Loucy (cell line): Measurements from ENCODE around the gene TIPRL.

Source experiments
- H2AFZ ChIP-seq: fragments of 200-600 bp; sonication (generic); 2 replicates; pipeline ENCODE4 v1.6.0; 2016; ENCODE audit warnings: antibody characterized with exemption, mild to moderate bottlenecking, low read length, moderate library complexity
- H3F3A ChIP-seq: fragments of 200-600 bp; 2 replicates; pipeline ENCODE4 v1.6.0; 2016; ENCODE audit warnings: antibody characterized with exemption, low read depth, mild to moderate bottlenecking
- H3K27me3 ChIP-seq: fragments of 200-600 bp; sonication (generic); 2 replicates; pipeline ENCODE4 v1.6.1; 2014; ENCODE audit warnings: low read length, mild to moderate bottlenecking; ENCODE audit not compliant: insufficient read depth, poor library complexity, severe bottlenecking
- H3K36me3 ChIP-seq: fragments of 200-600 bp; sonication (generic); 2 replicates; pipeline ENCODE4 v1.6.1; 2016; ENCODE audit warnings: low read length; ENCODE audit not compliant: insufficient read depth
- H3K4me1 ChIP-seq: fragments of 200-600 bp; sonication (generic); 2 replicates; pipeline ENCODE4 v1.5.1; 2014; ENCODE audit warnings: low read length, mild to moderate bottlenecking; ENCODE audit not compliant: insufficient read depth, poor library complexity, severe bottlenecking
- H3K4me2 ChIP-seq: fragments of 200-600 bp; sonication (generic); 2 replicates; pipeline ENCODE4 v1.6.0; 2014; ENCODE audit warnings: antibody characterized with exemption, low read length, low read depth, mild to moderate bottlenecking; ENCODE audit not compliant: poor library complexity, severe bottlenecking
- H3K4me3 ChIP-seq: fragments of 200-600 bp; sonication (generic); 2 replicates; pipeline ENCODE4 v1.5.1; 2014; ENCODE audit warnings: low read length, mild to moderate bottlenecking, mixed read lengths; ENCODE audit not compliant: poor library complexity, severe bottlenecking
- H3K79me2 ChIP-seq: fragments of 200-600 bp; sonication (generic); 2 replicates; pipeline ENCODE4 v1.6.1; 2014; ENCODE audit warnings: low read length; ENCODE audit not compliant: insufficient read depth
- H3K9ac ChIP-seq: fragments of 200-600 bp; sonication (generic); 2 replicates; pipeline ENCODE4 v1.6.0; 2014; ENCODE audit warnings: mild to moderate bottlenecking, low read depth, low read length, moderate library complexity; ENCODE audit not compliant: poor library complexity, severe bottlenecking
- H3K9me2 ChIP-seq: fragments of 200-600 bp; sonication (generic); replicated peaks from 2 replicates; pipeline ENCODE4 v1.6.1; 2016; ENCODE audit warnings: low read depth, low read length, mixed read lengths
- H3K9me3 ChIP-seq: fragments of 200-600 bp; sonication (generic); 2 replicates; pipeline ENCODE4 v1.6.1; 2014; ENCODE audit warnings: mild to moderate bottlenecking, antibody characterized with exemption, low read length, low read depth; ENCODE audit not compliant: insufficient read depth
- H4K20me1 ChIP-seq: fragments of 200-600 bp; sonication (generic); 2 replicates; pipeline ENCODE4 v1.6.0; 2014; ENCODE audit warnings: antibody characterized with exemption, low read length, mild to moderate bottlenecking; ENCODE audit not compliant: insufficient read depth, poor library complexity, severe bottlenecking
- CTCF ChIP-seq: fragments of 200-600 bp; sonication (generic); conservative IDR thresholded peaks from 2 replicates; pipeline ENCODE4 v1.5.1; 2014; ENCODE audit warnings: mild to moderate bottlenecking, antibody characterized with exemption, low read length
- EZH2phosphoT487 ChIP-seq: fragments of 200-600 bp; IDR thresholded peaks from 2 replicates; pipeline ENCODE4 v1.6.1; 2018; ENCODE audit warnings: antibody characterized with exemption, mild to moderate bottlenecking, moderate library complexity, borderline replicate concordance

The TIPRL gene

GRCh38 chr1:168146160-168146539, 32.6 kb upstream of the TIPRL start:
- no peak overlapping the region for H3K4me2 ChIP-seq
- no peaks in the 10 kb centered on the region for H3K4me1 ChIP-seq
- TF ChIP-seq CTCF (no peak), EZH2phosphoT487 (no peak)
- no peaks in the 10 kb centered on the region for H3K9me2 ChIP-seq
- H3K36me3 ChIP-seq, result no peaks in the 10 kb centered on the region
- H2AFZ ChIP-seq, result no peak overlapping the region
- H3K79me2 ChIP-seq, result no peaks in the 10 kb centered on the region
- no peak overlapping the region for H3K4me3 ChIP-seq
- H4K20me1 ChIP-seq, result no peaks in the 10 kb centered on the region
- no peaks in the 10 kb centered on the region for H3K9me3 ChIP-seq
- no peak overlapping the region for H3K9ac ChIP-seq
- no peaks in the 10 kb centered on the region for H3F3A ChIP-seq
- no peaks in the 10 kb centered on the region for H3K27me3 ChIP-seq

GRCh38 chr1:168146626-168147025, 32.1 kb upstream of the TIPRL start:
- H4K20me1 ChIP-seq, result no peaks in the 10 kb centered on the region
- H3K9me2 ChIP-seq, result no peaks in the 10 kb centered on the region
- H3F3A ChIP-seq, result no peaks in the 10 kb centered on the region
- no peak overlapping the region for H3K4me2 ChIP-seq
- H3K4me3 ChIP-seq, result no peak overlapping the region
- no peaks in the 10 kb centered on the region for H3K79me2 ChIP-seq
- peaks cover 5% of the 10 kb centered on the region for H3K4me1 ChIP-seq
- H3K9me3 ChIP-seq, result no peaks in the 10 kb centered on the region
- TF ChIP-seq CTCF, result no peak
- TF ChIP-seq EZH2phosphoT487, result no peak
- H2AFZ ChIP-seq, result no peak overlapping the region
- H3K9ac ChIP-seq, result no peak overlapping the region
- no peaks in the 10 kb centered on the region for H3K27me3 ChIP-seq
- no peaks in the 10 kb centered on the region for H3K36me3 ChIP-seq

- Histone ChIP-seq H3K4me1 (peaks cover 11% of the 10 kb centered on the region), H3K27me3 (no peaks in the 10 kb centered on the region), H2AFZ (no peak overlapping the region), H3K9ac (no peak overlapping the region), H4K20me1 (no peaks in the 10 kb centered on the region), H3K9me3 (no peaks in the 10 kb centered on the region), H3K4me3 (no peak overlapping the region), H3K36me3 (no peaks in the 10 kb centered on the region), H3K9me2 (no peaks in the 10 kb centered on the region), H3F3A (no peaks in the 10 kb centered on the region), H3K79me2 (no peaks in the 10 kb centered on the region), H3K4me2 (no peak overlapping the region)
- TF ChIP-seq CTCF (no peak), EZH2phosphoT487 (no peak)
Observed at GRCh38 chr1:168148916-168149315, 29.8 kb upstream of the TIPRL start.
